Natural killer cell treated with Interleukin-12 subunit alpha and Interleukin-12 subunit beta and Interleukin-15 and Interleukin-18, amount 100 ng/mL, for 72 hours (primary cell): ENCODE results near the gene SMCO1. TPM values are rescaled to one million over a fixed set of nuclear protein-coding genes. Genes with fewer than 3 reads are reported as not detected.
"Not testable (repeated sequence)": the region's sequence is repeated elsewhere in the genome, so short reads cannot be mapped to it uniquely, and the experiment has no call there.

Experiments
- ATAC-seq, 2 donors: fragments of 150-1000 bp; cut with Tn5 transposase in 1 of 2; sonication (Bioruptor Pico), chemical (Tn5 transposase) in 1 of 2; 2 replicates each; pipeline ENCODE4 v1.10.0; 2021
- DNase-seq: peaks from one replicate; pipeline ENCODE4 v3.0.0; 2022; ENCODE audit warnings: low spot score
- H3K27ac Mint-ChIP-seq, 2 donors: 1 replicate in 1 of 2; 2 replicates in 1 of 2; pipeline ENCODE4 v1.8.0; 2022; ENCODE audit warnings: mixed read lengths in 2 of 2, mild to moderate bottlenecking in 1 of 2, moderate library complexity in 1 of 2
- H3K27me3 Mint-ChIP-seq, 2 donors: 1 replicate in 1 of 2; 2 replicates in 1 of 2; pipeline ENCODE4 v1.8.0; 2022; ENCODE audit warnings: mixed read lengths in 2 of 2
- H3K36me3 Mint-ChIP-seq: one replicate; pipeline ENCODE4 v1.8.0; 2022; ENCODE audit warnings: mixed read lengths
- H3K4me1 Mint-ChIP-seq, 2 donors: 1 replicate in 1 of 2; 2 replicates in 1 of 2; pipeline ENCODE4 v1.8.0; 2022; ENCODE audit warnings: low read depth in 2 of 2, mixed read lengths in 2 of 2, mild to moderate bottlenecking in 1 of 2
- H3K4me3 Mint-ChIP-seq: one replicate; pipeline ENCODE4 v1.8.0; 2022; ENCODE audit warnings: mixed read lengths
- H3K9me3 Mint-ChIP-seq: 2 replicates; pipeline ENCODE4 v1.8.0; 2022; ENCODE audit warnings: mixed read lengths
- total RNA-seq, 2 donors: library from RNA; stranded (reverse); gene quantifications; one replicate each; pipeline ENCODE4 v1.2.3, GENCODE V29; 2022

Gene SMCO1
- total RNA-seq, 2 donors from 2014 or later = not detected

GRCh38 chr3:196541684-196542445 lies 26.7 kb upstream of the SMCO1 start:
- DNase-seq (no peak), ATAC-seq (no peak)

GRCh38 chr3:196537319-196537984 lies 22.3 kb upstream of the SMCO1 start:
- DNase-seq (peak; percentile 63), ATAC-seq (no peak)
- no peaks in the 10 kb centered on the region for H3K4me1 Mint-ChIP-seq
- no peak overlapping the region for H3K27ac Mint-ChIP-seq
- no peak overlapping the region for H3K4me3 Mint-ChIP-seq
- H3K27me3 Mint-ChIP-seq = peaks cover 10 to 14% of the 10 kb centered on the region in 2 donors
- H3K36me3 Mint-ChIP-seq = no peaks in the 10 kb centered on the region
- H3K9me3 Mint-ChIP-seq = no peaks in the 10 kb centered on the region

More at GRCh38 chr3:196541684-196542445, 26.7 kb upstream of the SMCO1 start:
- no peak overlapping the region for H3K4me3 Mint-ChIP-seq
- no peaks in the 10 kb centered on the region for H3K9me3 Mint-ChIP-seq
- H3K27ac Mint-ChIP-seq = no peak overlapping the region
- no peaks in the 10 kb centered on the region for H3K4me1 Mint-ChIP-seq
- H3K36me3 Mint-ChIP-seq = no peaks in the 10 kb centered on the region
- peaks cover 0 to 5% of the 10 kb centered on the region in 2 donors for H3K27me3 Mint-ChIP-seq

GRCh38 chr3:196533260-196533681 lies 18.1 kb upstream of the SMCO1 start:
- H3K27ac Mint-ChIP-seq = no peak overlapping the region
- H3K4me1 Mint-ChIP-seq = no peaks in the 10 kb centered on the region
- no peak overlapping the region for H3K4me3 Mint-ChIP-seq
- DNase-seq = no peak
- peaks cover 17 to 21% of the 10 kb centered on the region in 2 donors for H3K27me3 Mint-ChIP-seq
- no peak for ATAC-seq
- no peaks in the 10 kb centered on the region for H3K9me3 Mint-ChIP-seq
- no peaks in the 10 kb centered on the region for H3K36me3 Mint-ChIP-seq

GRCh38 chr3:196531418-196531817 lies 16.3 kb upstream of the SMCO1 start:
- Mint-ChIP-seq H3K9me3 (no peaks in the 10 kb centered on the region), H3K36me3 (no peaks in the 10 kb centered on the region), H3K4me1 (no peaks in the 10 kb centered on the region), H3K27me3 (peaks cover 17 to 21% of the 10 kb centered on the region in 2 donors), H3K4me3 (no peak overlapping the region), H3K27ac (no peak overlapping the region)
- no peak for DNase-seq
- ATAC-seq = no peak

GRCh38 chr3:196528639-196529233 lies 13.6 kb upstream of the SMCO1 start:
- peaks cover 12 to 18% of the 10 kb centered on the region in 2 donors for H3K27me3 Mint-ChIP-seq
- peak; percentile 86 for DNase-seq
- no peaks in the 10 kb centered on the region for H3K4me1 Mint-ChIP-seq
- peak overlapping the region; percentile 72 for H3K4me3 Mint-ChIP-seq
- H3K27ac Mint-ChIP-seq = no peak overlapping the region
- H3K36me3 Mint-ChIP-seq = no peaks in the 10 kb centered on the region
- peak; percentile 98 to 99 for ATAC-seq
- H3K9me3 Mint-ChIP-seq = no peaks in the 10 kb centered on the region

GRCh38 chr3:196525141-196525540 lies 10.0 kb upstream of the SMCO1 start:
- ATAC-seq = no peak

DNA sequence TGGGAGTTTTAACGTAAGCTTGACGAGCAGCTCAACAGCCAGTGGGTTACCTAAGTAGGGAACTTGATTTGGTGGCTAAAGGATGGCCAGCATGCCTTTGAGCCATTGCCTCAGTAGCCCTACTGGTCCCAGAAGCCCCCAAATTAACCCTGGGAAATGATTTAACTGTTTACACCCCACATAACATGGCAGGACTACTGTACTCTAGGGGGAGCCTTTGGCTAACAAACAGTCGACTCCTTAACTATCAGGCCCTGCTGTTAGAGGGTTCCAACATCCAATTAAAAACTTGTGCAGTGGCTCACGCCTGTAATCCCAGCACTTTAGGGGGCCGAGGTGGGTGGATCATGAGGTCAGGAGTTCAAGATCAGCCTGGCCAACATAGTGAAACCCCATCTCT lies 9.4 kb upstream of the SMCO1 start:
- no peak for ATAC-seq
- Mint-ChIP-seq H3K27ac (no peak overlapping the region), H3K4me3 (no peak overlapping the region), H3K36me3 (peaks cover 19% of the 10 kb centered on the region), H3K9me3 (peaks cover 15% of the 10 kb centered on the region), H3K4me1 (no peaks in the 10 kb centered on the region), H3K27me3 (no peaks in the 10 kb centered on the region)
- DNase-seq = no peak

More at GRCh38 chr3:196525141-196525540, 10.0 kb upstream of the SMCO1 start:
- Mint-ChIP-seq H3K36me3 (peaks cover 13% of the 10 kb centered on the region), H3K27me3 (no peaks in the 10 kb centered on the region), H3K9me3 (peaks cover 13% of the 10 kb centered on the region), H3K4me1 (no peaks in the 10 kb centered on the region), H3K27ac (no peak overlapping the region), H3K4me3 (no peak overlapping the region)
- DNase-seq = no peak

GRCh38 chr3:196523841-196524240 lies 8.7 kb upstream of the SMCO1 start:
- ATAC-seq (no peak), DNase-seq (no peak)
- no peaks in the 10 kb centered on the region for H3K4me1 Mint-ChIP-seq
- H3K36me3 Mint-ChIP-seq = peaks cover 26% of the 10 kb centered on the region
- no peak overlapping the region for H3K27ac Mint-ChIP-seq
- H3K9me3 Mint-ChIP-seq = peaks cover 15% of the 10 kb centered on the region
- H3K27me3 Mint-ChIP-seq = no peaks in the 10 kb centered on the region
- H3K4me3 Mint-ChIP-seq = no peak overlapping the region

DNA sequence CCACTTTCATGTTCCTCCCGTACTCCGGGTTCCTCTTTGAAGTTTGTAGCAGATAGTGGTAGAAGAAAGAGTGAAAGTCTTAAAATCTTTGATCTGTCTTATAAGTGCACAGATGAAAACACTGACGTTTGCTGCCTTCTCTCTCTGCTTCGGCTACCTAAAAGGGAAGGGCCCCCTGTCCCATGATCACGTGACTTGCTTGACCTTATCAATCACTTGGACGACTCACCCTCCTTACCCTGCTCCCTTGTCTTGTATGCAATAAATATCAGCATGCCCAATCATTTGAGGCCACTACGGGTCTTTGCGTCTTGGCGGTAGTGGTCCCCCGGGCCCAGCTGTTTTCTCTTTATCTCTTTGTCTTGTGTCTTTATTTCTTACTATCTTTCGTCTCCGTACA lies 6.1 kb upstream of the SMCO1 start:
- peaks cover 15% of the 10 kb centered on the region for H3K9me3 Mint-ChIP-seq
- not testable (repeated sequence) for DNase-seq, H3K4me3 Mint-ChIP-seq, H3K27ac Mint-ChIP-seq, ATAC-seq, H3K27me3 Mint-ChIP-seq, H3K4me1 Mint-ChIP-seq
- peaks cover 32% of the 10 kb centered on the region for H3K36me3 Mint-ChIP-seq

DNA sequence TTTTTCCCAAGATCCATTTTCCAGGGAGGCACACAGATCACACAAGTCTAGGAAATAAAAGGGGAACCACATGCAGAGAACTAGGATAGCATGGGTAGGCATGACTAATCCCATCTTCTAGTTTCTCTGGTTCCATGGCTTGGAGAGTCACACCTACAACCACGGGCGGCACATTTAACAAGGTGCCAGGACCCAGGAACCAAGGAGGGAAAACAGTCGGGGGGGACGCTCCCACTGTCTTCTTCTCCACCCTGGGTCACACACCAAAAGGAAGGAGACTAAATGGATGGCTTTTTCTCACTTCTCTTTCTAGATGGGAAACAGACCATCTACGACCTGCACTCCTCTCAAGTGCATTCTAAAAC lies 4.6 kb upstream of the SMCO1 start:
- Mint-ChIP-seq H3K9me3 (peaks cover 15% of the 10 kb centered on the region), H3K27me3 (peaks cover 2 to 16% of the 10 kb centered on the region in 2 donors), H3K4me3 (no peak overlapping the region), H3K4me1 (no peaks in the 10 kb centered on the region), H3K27ac (no peak overlapping the region), H3K36me3 (peaks cover 32% of the 10 kb centered on the region)
- DNase-seq (no peak), ATAC-seq (no peak)

DNA sequence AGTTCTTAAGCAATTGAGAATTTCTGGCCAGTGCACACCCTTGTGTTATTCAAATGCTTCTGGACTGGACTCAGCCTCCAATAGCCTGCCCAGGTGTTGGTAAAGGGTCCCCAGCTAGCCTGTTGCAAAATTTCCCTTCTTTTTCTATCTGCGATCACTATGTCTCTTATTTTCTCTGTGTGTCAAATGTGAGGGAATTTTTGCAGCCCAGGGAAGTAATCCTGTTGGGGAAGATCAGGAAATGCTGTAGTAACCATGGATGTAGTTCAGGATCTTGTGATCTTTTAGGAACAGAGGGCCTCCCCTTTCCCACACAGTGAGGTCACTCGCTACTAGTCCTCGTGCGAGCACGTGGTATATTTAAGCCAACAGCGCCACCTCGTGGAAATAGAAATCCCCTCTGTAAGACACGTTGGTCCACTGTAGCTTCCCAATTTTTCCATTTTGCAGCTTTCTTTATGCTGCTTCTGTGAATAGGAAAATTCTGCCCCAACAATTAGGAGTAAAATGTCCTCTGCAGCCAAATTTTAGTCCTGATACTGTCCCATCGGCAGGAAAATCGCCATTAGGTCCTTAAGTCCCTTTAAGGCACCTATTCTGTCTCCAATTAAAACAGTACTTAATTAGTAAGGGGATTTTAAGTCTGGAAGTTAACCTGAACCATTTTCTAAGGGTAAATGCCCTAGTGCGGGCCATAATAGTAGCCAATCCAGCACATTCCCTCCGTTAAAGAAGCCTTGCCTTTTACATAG lies 4.0 kb upstream of the SMCO1 start:
- ATAC-seq (peak in 1 of 2 donors; percentile 71), DNase-seq (peak; percentile 76)
- Mint-ChIP-seq H3K27me3 (peaks cover 2 to 20% of the 10 kb centered on the region in 2 donors), H3K4me1 (no peaks in the 10 kb centered on the region), H3K27ac (no peak overlapping the region), H3K4me3 (no peak overlapping the region), H3K9me3 (peaks cover 15% of the 10 kb centered on the region), H3K36me3 (peaks cover 32% of the 10 kb centered on the region)

GRCh38 chr3:196517919-196518318 lies 2.8 kb upstream of the SMCO1 start:
- H3K4me1 Mint-ChIP-seq = no peaks in the 10 kb centered on the region
- no peak overlapping the region for H3K4me3 Mint-ChIP-seq
- ATAC-seq = no peak
- DNase-seq = no peak
- H3K27me3 Mint-ChIP-seq = peaks cover 5 to 26% of the 10 kb centered on the region in 2 donors
- peaks cover 36% of the 10 kb centered on the region for H3K36me3 Mint-ChIP-seq
- no peak overlapping the region for H3K27ac Mint-ChIP-seq
- H3K9me3 Mint-ChIP-seq = peaks cover 15% of the 10 kb centered on the region

- Mint-ChIP-seq H3K4me1 (no peaks in the 10 kb centered on the region), H3K4me3 (no peak overlapping the region), H3K9me3 (peaks cover 15% of the 10 kb centered on the region), H3K27ac (no peak overlapping the region), H3K27me3 (peaks cover 5 to 26% of the 10 kb centered on the region in 2 donors), H3K36me3 (peaks cover 36% of the 10 kb centered on the region)
- no peak for DNase-seq
- no peak for ATAC-seq
These were observed 2.1 kb upstream of the SMCO1 start for GRCh38 chr3:196517162-196517800.
